Uterus (tissue), 2 donors: ENCODE data around the gene UST.

Source experiments
- POLR2A ChIP-seq, 2 donors: fragments of 450-650 bp; IDR thresholded peaks; one replicate each; pipeline ENCODE4 v1.6.1; 2016; ENCODE audit warnings: antibody characterized with exemption in 2 of 2, mild to moderate bottlenecking in 1 of 2, moderate library complexity in 1 of 2
- TF ChIP-seq, protein P1 (sequence below), 4 experiments: fragments of 200-600 bp in 2 of 4; fragments of 450-650 bp in 2 of 4; sonication (generic) in 2 of 4; IDR thresholded peaks; one replicate each; pipeline ENCODE4 v1.5.1; 2016 to 2019; ENCODE audit warnings: antibody characterized with exemption in 4 of 4, mild to moderate bottlenecking in 2 of 4, moderate library complexity in 1 of 4

DNA sequence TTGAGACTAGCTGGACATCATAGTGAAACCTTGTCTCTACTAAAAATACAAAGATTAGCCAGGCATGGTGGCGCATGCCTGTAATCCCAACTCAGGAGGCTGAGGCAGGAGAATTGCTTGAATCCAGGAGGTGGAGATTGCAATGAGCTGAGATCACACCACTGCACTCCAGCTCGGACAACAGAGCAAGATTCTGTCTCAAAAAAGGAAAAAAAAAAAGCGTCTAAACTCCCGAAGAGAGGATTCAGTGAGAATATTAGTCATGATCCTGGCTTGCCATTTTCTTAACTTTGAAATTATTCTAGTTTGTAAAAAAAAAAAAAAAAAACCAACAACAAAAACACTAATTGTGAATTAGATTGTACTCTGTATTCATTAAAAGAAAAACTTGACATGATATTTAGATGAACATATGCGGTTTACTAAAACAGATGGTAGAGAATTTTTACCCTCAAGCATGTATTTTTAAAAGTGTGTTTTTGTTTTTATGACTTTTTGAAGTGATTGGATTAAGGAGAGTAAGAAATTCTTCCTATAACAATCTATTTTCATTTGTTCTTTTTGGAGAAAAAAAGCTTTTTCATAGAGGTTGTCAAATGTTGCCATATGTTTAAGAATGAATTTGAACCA lies 80.7 kb downstream of the UST start:
- TF ChIP-seq, protein P1, sequence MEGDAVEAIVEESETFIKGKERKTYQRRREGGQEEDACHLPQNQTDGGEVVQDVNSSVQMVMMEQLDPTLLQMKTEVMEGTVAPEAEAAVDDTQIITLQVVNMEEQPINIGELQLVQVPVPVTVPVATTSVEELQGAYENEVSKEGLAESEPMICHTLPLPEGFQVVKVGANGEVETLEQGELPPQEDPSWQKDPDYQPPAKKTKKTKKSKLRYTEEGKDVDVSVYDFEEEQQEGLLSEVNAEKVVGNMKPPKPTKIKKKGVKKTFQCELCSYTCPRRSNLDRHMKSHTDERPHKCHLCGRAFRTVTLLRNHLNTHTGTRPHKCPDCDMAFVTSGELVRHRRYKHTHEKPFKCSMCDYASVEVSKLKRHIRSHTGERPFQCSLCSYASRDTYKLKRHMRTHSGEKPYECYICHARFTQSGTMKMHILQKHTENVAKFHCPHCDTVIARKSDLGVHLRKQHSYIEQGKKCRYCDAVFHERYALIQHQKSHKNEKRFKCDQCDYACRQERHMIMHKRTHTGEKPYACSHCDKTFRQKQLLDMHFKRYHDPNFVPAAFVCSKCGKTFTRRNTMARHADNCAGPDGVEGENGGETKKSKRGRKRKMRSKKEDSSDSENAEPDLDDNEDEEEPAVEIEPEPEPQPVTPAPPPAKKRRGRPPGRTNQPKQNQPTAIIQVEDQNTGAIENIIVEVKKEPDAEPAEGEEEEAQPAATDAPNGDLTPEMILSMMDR (IDR thresholded peaks at IDR 0.05), result no peak
- no peak for TF ChIP-seq POLR2A (IDR thresholded peaks at IDR 0.05)
